Neuronal stem cell (in vitro differentiated cells): ENCODE measurements around the gene RASL12.

Experiments
- DNase-seq: peaks from one replicate; pipeline ENCODE4 v3.0.0-alpha.2; 2013; ENCODE audit warnings: low spot score
- H2AFZ ChIP-seq: one replicate; pipeline ENCODE4 v1.6.1; 2013; ENCODE audit warnings: mild to moderate bottlenecking, low read length, inconsistent platforms
- H2AK5ac ChIP-seq: 2 replicates; pipeline ENCODE4 v1.6.1; 2013; ENCODE audit warnings: low read depth, mild to moderate bottlenecking, inconsistent platforms, low read length, moderate library complexity, mixed read lengths
- H2BK120ac ChIP-seq: 2 replicates; pipeline ENCODE4 v1.6.1; 2013; ENCODE audit warnings: low read depth, mild to moderate bottlenecking, inconsistent platforms, low read length, moderate library complexity, mixed read lengths
- H2BK12ac ChIP-seq: one replicate; pipeline ENCODE4 v1.6.1; 2013; ENCODE audit warnings: low read length, inconsistent platforms
- H2BK15ac ChIP-seq: 2 replicates; pipeline ENCODE4 v1.6.1; 2013; ENCODE audit warnings: mild to moderate bottlenecking, low read length, inconsistent platforms, mixed read lengths
- H2BK5ac ChIP-seq: one replicate; pipeline ENCODE4 v1.6.1; 2013; ENCODE audit warnings: inconsistent platforms, mild to moderate bottlenecking, low read length, moderate library complexity
- H3K14ac ChIP-seq: one replicate; pipeline ENCODE4 v1.6.1; 2013; ENCODE audit warnings: low read length, inconsistent platforms
- H3K18ac ChIP-seq: 2 replicates; pipeline ENCODE4 v1.6.1; 2013; ENCODE audit warnings: low read length, inconsistent platforms
- H3K23ac ChIP-seq: 2 replicates; pipeline ENCODE4 v1.6.1; 2013; ENCODE audit warnings: low read depth, mild to moderate bottlenecking, mixed read lengths, low read length, inconsistent platforms; ENCODE audit not compliant: poor library complexity
- H3K27ac ChIP-seq: replicated peaks from 3 replicates; pipeline ENCODE4 v1.5.1; 2013; ENCODE audit warnings: low read length, inconsistent platforms
- H3K27me3 ChIP-seq, 3 experiments: 2 replicates each; pipeline ENCODE4 v1.6.1; 2013; ENCODE audit warnings: low read length in 3 of 3, mild to moderate bottlenecking in 2 of 3, inconsistent platforms in 1 of 3, low read depth in 1 of 3, mixed read lengths in 1 of 3, moderate library complexity in 1 of 3; ENCODE audit not compliant: control insufficient read depth in 3 of 3, insufficient read depth in 3 of 3
- H3K36me3 ChIP-seq, 2 donors: replicated peaks in 1 of 2; 2 replicates each; pipeline ENCODE4 v1.6.1; 2013; ENCODE audit warnings: low read length in 2 of 2; ENCODE audit not compliant: control insufficient read depth in 2 of 2, insufficient read depth in 2 of 2
- H3K4ac ChIP-seq: 2 replicates; pipeline ENCODE4 v1.6.1; 2013; ENCODE audit warnings: inconsistent platforms, mild to moderate bottlenecking, low read length, moderate library complexity
- H3K4me1 ChIP-seq, 2 donors: 1 replicate in 1 of 2; 2 replicates in 1 of 2; pipeline ENCODE4 v1.6.1; 2013; ENCODE audit warnings: low read length in 2 of 2, low read depth in 1 of 2; ENCODE audit not compliant: control insufficient read depth in 2 of 2, insufficient read depth in 1 of 2
- H3K4me2 ChIP-seq: one replicate; pipeline ENCODE4 v1.6.1; 2013; ENCODE audit warnings: mild to moderate bottlenecking, low read length, inconsistent platforms; ENCODE audit not compliant: insufficient read depth, poor library complexity, severe bottlenecking
- H3K4me3 ChIP-seq, 2 donors: 2 replicates each; pipeline ENCODE4 v1.5.1; 2013; ENCODE audit warnings: low read length in 2 of 2, mild to moderate bottlenecking in 2 of 2, inconsistent platforms in 1 of 2, moderate library complexity in 1 of 2
- H3K79me1 ChIP-seq: one replicate; pipeline ENCODE4 v1.6.1; 2013; ENCODE audit warnings: low read depth, mild to moderate bottlenecking, inconsistent platforms, low read length, moderate library complexity
- H3K9ac ChIP-seq: one replicate; pipeline ENCODE4 v1.6.1; 2013; ENCODE audit warnings: mild to moderate bottlenecking, low read depth, low read length, inconsistent platforms; ENCODE audit not compliant: poor library complexity
- H3K9me3 ChIP-seq, 2 donors: replicated peaks in 1 of 2; 2 replicates each; pipeline versions ENCODE3 to v1.6.1; 2013; ENCODE audit warnings: low read length in 2 of 2, mild to moderate bottlenecking in 2 of 2, inconsistent platforms in 1 of 2, low read depth in 1 of 2, mixed read lengths in 1 of 2, moderate library complexity in 1 of 2; ENCODE audit not compliant: control insufficient read depth in 2 of 2, insufficient read depth in 1 of 2
- H4K8ac ChIP-seq: one replicate; pipeline ENCODE4 v1.6.1; 2013; ENCODE audit warnings: low read depth, mild to moderate bottlenecking, inconsistent platforms, low read length, moderate library complexity
- H4K91ac ChIP-seq: one replicate; pipeline ENCODE4 v1.6.1; 2013; ENCODE audit warnings: low read length, low read depth, mild to moderate bottlenecking, inconsistent platforms; ENCODE audit not compliant: poor library complexity
- WGBS, 2 donors: extraction: QIAGEN DNeasy Blood & Tissue Kit; methylation state at CpG; one replicate each; pipeline ENCODE4 v1.1.7; 2013; ENCODE audit warnings: missing lambda C conversion rate in 2 of 2, mixed read lengths in 1 of 2; ENCODE audit not compliant: insufficient read length in 2 of 2, insufficient replicate concordance in 1 of 2; ENCODE audit errors: extremely low coverage in 2 of 2; 5-methylcytosine and 5-hydroxymethylcytosine counted together

RASL12 gene

GRCh38 chr15:65058394-65059368 lies 9.1 kb downstream of the RASL12 start:
- H2BK120ac ChIP-seq: no peak overlapping the region
- H2BK5ac ChIP-seq: no peak overlapping the region
- no peaks in the 10 kb centered on the region for H3K36me3 ChIP-seq
- peak overlapping the region; percentile 24 for H3K18ac ChIP-seq
- no peak overlapping the region for H4K8ac ChIP-seq
- DNase-seq: no peak
- peaks cover 5 to 7% of the 10 kb centered on the region in 2 donors for H3K4me1 ChIP-seq
- no peak overlapping the region for H3K14ac ChIP-seq
- no peak overlapping the region for H3K23ac ChIP-seq
- H3K79me1 ChIP-seq: no peaks in the 10 kb centered on the region
- WGBS, 2 donors: no CpG with 5 or more reads among the region's 16 CpGs
- H2AK5ac ChIP-seq: no peak overlapping the region
- H3K9me3 ChIP-seq: peaks cover 0 to 2% of the 10 kb centered on the region in 2 donors
- H3K27me3 ChIP-seq: no peaks in the 10 kb centered on the region
- H3K4me3 ChIP-seq: peak overlapping the region in 1 of 2 donors; percentile 26
- no peak overlapping the region for H2BK12ac ChIP-seq
- peak overlapping the region; percentile 1 for H3K9ac ChIP-seq
- no peak overlapping the region for H4K91ac ChIP-seq
- no peak overlapping the region for H3K4me2 ChIP-seq
- H3K27ac ChIP-seq: no peak overlapping the region
- H2BK15ac ChIP-seq: no peak overlapping the region
- H2AFZ ChIP-seq: no peak overlapping the region
- no peak overlapping the region for H3K4ac ChIP-seq

- no peaks in the 10 kb centered on the region for H3K79me1 ChIP-seq
- no peak overlapping the region for H3K27ac ChIP-seq
- no peaks in the 10 kb centered on the region for H3K36me3 ChIP-seq
- no peak overlapping the region for H3K4me3 ChIP-seq
- H3K18ac ChIP-seq: no peak overlapping the region
- no peak overlapping the region for H4K8ac ChIP-seq
- H2BK5ac ChIP-seq: no peak overlapping the region
- H2AK5ac ChIP-seq: no peak overlapping the region
- H2BK15ac ChIP-seq: no peak overlapping the region
- peaks cover 0 to 2% of the 10 kb centered on the region in 2 donors for H3K9me3 ChIP-seq
- H3K27me3 ChIP-seq: no peaks in the 10 kb centered on the region
- no peak overlapping the region for H2BK12ac ChIP-seq
- H3K4ac ChIP-seq: no peak overlapping the region
- DNase-seq: no peak
- H3K14ac ChIP-seq: no peak overlapping the region
- no peak overlapping the region for H3K9ac ChIP-seq
- H4K91ac ChIP-seq: no peak overlapping the region
- H2BK120ac ChIP-seq: no peak overlapping the region
- H3K4me2 ChIP-seq: no peak overlapping the region
- H2AFZ ChIP-seq: no peak overlapping the region
- no CpG with 5 or more reads among the region's 8 CpGs for WGBS, 2 donors
- no peak overlapping the region for H3K23ac ChIP-seq
- peaks cover 2 to 7% of the 10 kb centered on the region in 2 donors for H3K4me1 ChIP-seq
Measured at GRCh38 chr15:65057549-65057940, 10.2 kb downstream of the RASL12 start.

GRCh38 chr15:65056868-65057548 lies 10.8 kb downstream of the RASL12 start:
- Histone ChIP-seq H4K8ac (no peak overlapping the region), H3K79me1 (no peaks in the 10 kb centered on the region), H3K27ac (no peak overlapping the region), H3K4me3 (no peak overlapping the region), H3K9ac (no peak overlapping the region), H3K18ac (no peak overlapping the region), H2BK15ac (no peak overlapping the region), H3K4ac (no peak overlapping the region), H4K91ac (no peak overlapping the region), H3K4me2 (no peak overlapping the region), H3K4me1 (peaks cover 2 to 7% of the 10 kb centered on the region in 2 donors), H3K27me3 (peaks cover 0 to 1% (median 0%) of the 10 kb centered on the region in 3 experiments), H2BK120ac (no peak overlapping the region), H2AFZ (peak overlapping the region; percentile 21), H2BK12ac (no peak overlapping the region), H3K14ac (no peak overlapping the region), H3K9me3 (peaks cover 0 to 2% of the 10 kb centered on the region in 2 donors), H2BK5ac (no peak overlapping the region), H2AK5ac (no peak overlapping the region), H3K36me3 (no peaks in the 10 kb centered on the region), H3K23ac (no peak overlapping the region)
- DNase-seq: no peak
- WGBS, 2 donors: no CpG with 5 or more reads among the region's 8 CpGs

GRCh38 chr15:65056106-65056505 lies 11.7 kb downstream of the RASL12 start:
- Histone ChIP-seq H2BK12ac (no peak overlapping the region), H3K9me3 (peaks cover 0 to 2% of the 10 kb centered on the region in 2 donors), H3K36me3 (no peaks in the 10 kb centered on the region), H3K9ac (no peak overlapping the region), H4K8ac (no peak overlapping the region), H2AFZ (no peak overlapping the region), H2BK5ac (no peak overlapping the region), H2BK15ac (no peak overlapping the region), H2AK5ac (no peak overlapping the region), H3K4me1 (peaks cover 2 to 7% of the 10 kb centered on the region in 2 donors), H4K91ac (no peak overlapping the region), H3K4ac (no peak overlapping the region), H3K27me3 (peaks cover 0 to 9% (median 0%) of the 10 kb centered on the region in 3 experiments), H2BK120ac (no peak overlapping the region), H3K4me2 (no peak overlapping the region), H3K79me1 (no peaks in the 10 kb centered on the region), H3K4me3 (no peak overlapping the region), H3K14ac (no peak overlapping the region), H3K18ac (no peak overlapping the region), H3K23ac (no peak overlapping the region), H3K27ac (no peak overlapping the region)
- DNase-seq: no peak
- no CpG with 5 or more reads among the region's 9 CpGs for WGBS, 2 donors
